K562 (cell line): ENCODE results near the gene FRMD1. TPM values are rescaled to one million over a fixed set of nuclear protein-coding genes. Genes with fewer than 3 reads are reported as not detected.

Experiments
- ATAC-seq: fragments of 200-7000 bp; cut with Tn5 transposase; 3 replicates; pipeline ENCODE4 v1.9.1; 2020; ENCODE audit warnings: moderate library complexity
- BruUV-seq: library from RNA; stranded (reverse); fragments of 400-500 nt; replicated peaks from 2 replicates; lab custom pipeline; 2021; lab: Mats Ljungman, UMichigan
- CTCF ChIA-PET: fragments of 300-600 bp; formaldehyde crosslinking; extraction: SDS; loops from one replicate; lab custom pipeline; 2021; ENCODE audit warnings: low intra/inter-chr PET ratio; lab: Yijun Ruan, JAX
- POLR2A ChIA-PET: fragments of 300-600, 350-650 bp; sonication (Branson Sonifier 250); formaldehyde crosslinking; extraction: SDS; loops from one replicate; lab custom pipeline; 2021; ENCODE audit warnings: antibody characterized with exemption, inconsistent platforms; lab: Yijun Ruan, JAX
- DNase-seq, 4 experiments: peaks; one replicate each; pipeline versions ENCODE4 v3.0.0 to v3.0.0-alpha.2; 2011 to 2018; ENCODE audit warnings: low spot score in 3 of 4, mixed read lengths in 3 of 4; ENCODE audit errors: extremely low read depth in 1 of 4
- FAIRE-seq: peaks from 2 replicates; lab custom pipeline; 2011; peaks lifted over from hg19 to GRCh38; lab: Jason Lieb, UNC
- H2AFZ ChIP-seq: 2 replicates; pipeline ENCODE4 v1.6.0; 2011; ENCODE audit warnings: low read depth, low read length, control low read depth, inconsistent platforms
- H3K27ac ChIP-seq: fragments of 200-600 bp; 3 replicates; pipeline ENCODE4 v1.8.0; 2011; ENCODE audit warnings: low read depth, mild to moderate bottlenecking, control low read depth, inconsistent platforms, low read length, moderate library complexity, mixed read lengths; ENCODE audit errors: extremely low read depth
- H3K27me3 ChIP-seq, 2 experiments: fragments of 300-600 bp in 1 of 2; 2 replicates in 1 of 2; 3 replicates in 1 of 2; pipeline versions ENCODE4 v1.6.0 to v1.8.0; 2011; ENCODE audit warnings: inconsistent platforms in 2 of 2, low read length in 2 of 2, mild to moderate bottlenecking in 1 of 2, mixed read lengths in 1 of 2, moderate library complexity in 1 of 2; ENCODE audit not compliant: control insufficient read depth in 2 of 2, insufficient read depth in 2 of 2
- H3K36me3 ChIP-seq: fragments of 300-600 bp; 3 replicates; pipeline ENCODE4 v1.8.0; 2011; ENCODE audit warnings: mild to moderate bottlenecking, low read length, inconsistent platforms; ENCODE audit not compliant: control insufficient read depth, insufficient read depth
- H3K4me1 ChIP-seq, 2 experiments: fragments of 200-600 bp in 1 of 2; replicated peaks in 1 of 2; 2 replicates in 1 of 2; 3 replicates in 1 of 2; pipeline versions ENCODE4 v1.5.1 to v1.8.0; 2011; ENCODE audit warnings: inconsistent platforms in 2 of 2, low read length in 2 of 2, mild to moderate bottlenecking in 1 of 2, mixed read lengths in 1 of 2, moderate library complexity in 1 of 2; ENCODE audit not compliant: control insufficient read depth in 2 of 2, insufficient read depth in 2 of 2
- H3K4me2 ChIP-seq: 2 replicates; pipeline ENCODE4 v1.6.1; 2011; ENCODE audit warnings: low read length, control low read depth, inconsistent platforms, mixed read lengths; ENCODE audit not compliant: insufficient read depth
- H3K4me3 ChIP-seq: fragments of 200-600 bp; sonication (generic), shearing (Covaris generic); 2 replicates; pipeline ENCODE4 v1.5.1; 2016; ENCODE audit warnings: control low read depth, inconsistent platforms
- H3K79me2 ChIP-seq: fragments of 200-600 bp; 3 replicates; pipeline ENCODE4 v1.8.0; 2011; ENCODE audit warnings: low read length, inconsistent platforms; ENCODE audit not compliant: control insufficient read depth, insufficient read depth
- H3K9ac ChIP-seq, 2 experiments: 2 replicates each; pipeline versions ENCODE4 v1.6.0 to v1.6.1; 2011; ENCODE audit warnings: low read depth in 2 of 2, low read length in 2 of 2, control low read depth in 1 of 2, inconsistent platforms in 1 of 2, mild to moderate bottlenecking in 1 of 2, mixed read lengths in 1 of 2; ENCODE audit not compliant: insufficient read depth in 1 of 2
- H3K9me1 ChIP-seq: one replicate; pipeline ENCODE4 v1.6.0; 2011; ENCODE audit warnings: inconsistent platforms, mild to moderate bottlenecking, low read length, moderate library complexity; ENCODE audit not compliant: control insufficient read depth, insufficient read depth
- H3K9me3 ChIP-seq: replicated peaks from 2 replicates; pipeline ENCODE4 v1.5.1; 2011; ENCODE audit warnings: low read depth, low read length, inconsistent platforms; ENCODE audit not compliant: control insufficient read depth, insufficient read depth
- H4K20me1 ChIP-seq: replicated peaks from 2 replicates; pipeline ENCODE4 v1.6.1; 2011; ENCODE audit warnings: low read length, inconsistent platforms, mixed read lengths; ENCODE audit not compliant: control insufficient read depth, insufficient read depth
- MITF ChIP-seq: IDR thresholded peaks from 2 replicates; pipeline ENCODE4 v1.6.1; 2014; ENCODE audit warnings: antibody characterized with exemption
- RBBP5 ChIP-seq: fragments of 200-600 bp; sonication (generic); IDR thresholded peaks from 2 replicates; pipeline ENCODE4 v1.6.1; 2012; ENCODE audit warnings: borderline replicate concordance, mild to moderate bottlenecking, low read length, control low read depth, inconsistent platforms; ENCODE audit not compliant: insufficient read depth, poor library complexity, severe bottlenecking
- REST ChIP-seq, 2 experiments: fragments of 450-650 bp; formaldehyde crosslinking in 1 of 2; IDR thresholded peaks; 2 replicates each; pipeline versions ENCODE4 v1.4.0 to v1.6.1; 2014 to 2020; ENCODE audit warnings: mild to moderate bottlenecking in 2 of 2, borderline replicate concordance in 1 of 2, low read depth in 1 of 2
- SMC3 ChIP-seq: conservative IDR thresholded peaks from 2 replicates; pipeline ENCODE4 v1.6.1; 2011; ENCODE audit warnings: low read depth, low read length, improper control_type of control experiment; ENCODE audit not compliant: insufficient read depth
- ZNF408 ChIP-seq: fragments of 250-450 bp; sonication (Bioruptor Pico); IDR thresholded peaks from 2 replicates; pipeline ENCODE4 v1.4.0; 2020; ENCODE audit warnings: low read depth, mild to moderate bottlenecking, moderate library complexity
- WGBS: fragments of 100-300 bp; shearing (Covaris generic); methylation state at CpG from one replicate; pipeline ENCODE4 v1.1.6; 2016; ENCODE audit warnings: low coverage, mixed read lengths; ENCODE audit not compliant: insufficient coverage; ENCODE audit errors: missing lambda C conversion rate; 5-methylcytosine and 5-hydroxymethylcytosine counted together
- in situ Hi-C: fragments of 300-500 bp; cut with MboI; formaldehyde crosslinking; loops from 4 replicates; pipeline ENCODE4 v1.15.0; 2018; ENCODE audit warnings: inconsistent platforms, mixed read lengths
- intact Hi-C: fragments of 100-400 bp; cut with micrococcal nuclease; formaldehyde crosslinking; loops from 2 replicates; pipeline ENCODE4 v1.14.2; 2022
- polyA plus RNA-seq, 8 experiments: library from polyadenylated mRNA; depleted of rRNA in 4 of 8; stranded (reverse) in 5 of 8; unstranded in 3 of 8; fragments of >200 nt; fragmentation: Nextera tagmentation in 2 of 8; fragmentation: Illumina TruSeq in 1 of 8; extraction: Ambion mirVana in 2 of 8; extraction: Trizol in 1 of 8; gene quantifications; 2 replicates each; pipeline versions ENCODE4 v1.2.1 to v1.2.3, GENCODE V29; 2011 to 2014; ENCODE audit warnings: inconsistent platforms in 1 of 8, missing spikeins in 1 of 8
- total RNA-seq, 7 experiments: library from RNA; depleted of rRNA in 6 of 7; stranded (reverse); fragments of >200 nt in 6 of 7; fragmentation: Illumina TruSeq in 2 of 7; extraction: Trizol in 2 of 7; gene quantifications; 2 replicates each; pipeline versions ENCODE4 v1.2.1 to v1.2.3, GENCODE V29; 2011 to 2021; ENCODE audit warnings: low replicate concordance in 1 of 7
- TF ChIP-seq, protein P1 (sequence below), 3 experiments: IDR thresholded peaks in 2 of 3; conservative IDR thresholded peaks in 1 of 3; 2 replicates each; pipeline ENCODE4 v1.5.1; 2011 to 2012; ENCODE audit warnings: low read length in 3 of 3, mild to moderate bottlenecking in 3 of 3, control low read depth in 2 of 3, improper control_type of control experiment in 1 of 3, inconsistent platforms in 1 of 3, low read depth in 1 of 3, mixed read lengths in 1 of 3, moderate library complexity in 1 of 3; ENCODE audit not compliant: insufficient read depth in 2 of 3
- TF ChIP-seq, protein P2 (sequence below): fragments of 450-650 bp; formaldehyde crosslinking; IDR thresholded peaks from 2 replicates; pipeline ENCODE4 v1.4.0; 2020; ENCODE audit warnings: mild to moderate bottlenecking, moderate library complexity

Gene FRMD1
- total and polyA plus RNA-seq, 9 of the 15 experiments (the other 6 are each of a cell fraction or from before 2014, with no cell fraction given), result 0.01 to 0.04 (median 0.01) TPM; not detected in 6

- DNase-seq (peak in 2 of 4 experiments; percentile 39 to 47), ATAC-seq (0 out of 3 replicates have a peak, but pooled peaks have one; percentile 45), FAIRE-seq (peak; percentile 55)
- no peak overlapping the region for H2AFZ ChIP-seq
- H3K36me3 ChIP-seq, result no peaks in the 10 kb centered on the region
- no peak overlapping the region for H3K9ac ChIP-seq
- ChIA-PET CTCF (no interaction called here), POLR2A (interaction anchor here (1.3 kb wide), 1 partner anchor 9 kb away, joined by 3 read pairs; no protein-coding TSS in a partner anchor)
- intact Hi-C loops, result no loop called here
- H3K79me2 ChIP-seq, result no peaks in the 10 kb centered on the region
- no peak overlapping the region for H3K4me3 ChIP-seq
- BruUV-seq, result no TSS peak
- in situ Hi-C loops, result no loop called here
- no peaks in the 10 kb centered on the region for H4K20me1 ChIP-seq
- 2% methylated on average over 4 of the region's 4 CpGs for WGBS
- no peak overlapping the region for H3K27ac ChIP-seq
- no peaks in the 10 kb centered on the region for H3K9me3 ChIP-seq
- no peaks in the 10 kb centered on the region; a peak in 2 of 5 replicates for H3K4me1 ChIP-seq
- no peak overlapping the region for H3K4me2 ChIP-seq
- no peaks in the 10 kb centered on the region for H3K9me1 ChIP-seq
- H3K27me3 ChIP-seq, result peaks cover 5 to 40% of the 10 kb centered on the region in 2 experiments; a peak in 3 of 5 replicates
- TF ChIP-seq MITF (no peak), RBBP5 (no peak), SMC3 (peak; percentile 43; the same call in 1 of the 2 replicates), REST (IDR thresholded peaks at IDR 0.05; ENCODE audit: borderline replicate concordance) (peak; percentile 20; the same call in 1 of the 2 replicates), REST (CRISPR knock-in tag; IDR thresholded peaks at IDR 0.05; ENCODE audit: low read depth) (no peak), ZNF408 (CRISPR knock-in tag) (no peak)
- TF ChIP-seq, protein P1, sequence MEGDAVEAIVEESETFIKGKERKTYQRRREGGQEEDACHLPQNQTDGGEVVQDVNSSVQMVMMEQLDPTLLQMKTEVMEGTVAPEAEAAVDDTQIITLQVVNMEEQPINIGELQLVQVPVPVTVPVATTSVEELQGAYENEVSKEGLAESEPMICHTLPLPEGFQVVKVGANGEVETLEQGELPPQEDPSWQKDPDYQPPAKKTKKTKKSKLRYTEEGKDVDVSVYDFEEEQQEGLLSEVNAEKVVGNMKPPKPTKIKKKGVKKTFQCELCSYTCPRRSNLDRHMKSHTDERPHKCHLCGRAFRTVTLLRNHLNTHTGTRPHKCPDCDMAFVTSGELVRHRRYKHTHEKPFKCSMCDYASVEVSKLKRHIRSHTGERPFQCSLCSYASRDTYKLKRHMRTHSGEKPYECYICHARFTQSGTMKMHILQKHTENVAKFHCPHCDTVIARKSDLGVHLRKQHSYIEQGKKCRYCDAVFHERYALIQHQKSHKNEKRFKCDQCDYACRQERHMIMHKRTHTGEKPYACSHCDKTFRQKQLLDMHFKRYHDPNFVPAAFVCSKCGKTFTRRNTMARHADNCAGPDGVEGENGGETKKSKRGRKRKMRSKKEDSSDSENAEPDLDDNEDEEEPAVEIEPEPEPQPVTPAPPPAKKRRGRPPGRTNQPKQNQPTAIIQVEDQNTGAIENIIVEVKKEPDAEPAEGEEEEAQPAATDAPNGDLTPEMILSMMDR (IDR thresholded peaks at IDR 0.05 in 2 of 3, conservative IDR thresholded peaks at IDR 0.05 in 1 of 3; ENCODE audit: insufficient read depth in 2 of 3, low read depth in 1 of 3, low read length in 3 of 3), result peak; percentile 49 to 62 (median 60); a peak in 5 of 6 replicates
- TF ChIP-seq, protein P2, sequence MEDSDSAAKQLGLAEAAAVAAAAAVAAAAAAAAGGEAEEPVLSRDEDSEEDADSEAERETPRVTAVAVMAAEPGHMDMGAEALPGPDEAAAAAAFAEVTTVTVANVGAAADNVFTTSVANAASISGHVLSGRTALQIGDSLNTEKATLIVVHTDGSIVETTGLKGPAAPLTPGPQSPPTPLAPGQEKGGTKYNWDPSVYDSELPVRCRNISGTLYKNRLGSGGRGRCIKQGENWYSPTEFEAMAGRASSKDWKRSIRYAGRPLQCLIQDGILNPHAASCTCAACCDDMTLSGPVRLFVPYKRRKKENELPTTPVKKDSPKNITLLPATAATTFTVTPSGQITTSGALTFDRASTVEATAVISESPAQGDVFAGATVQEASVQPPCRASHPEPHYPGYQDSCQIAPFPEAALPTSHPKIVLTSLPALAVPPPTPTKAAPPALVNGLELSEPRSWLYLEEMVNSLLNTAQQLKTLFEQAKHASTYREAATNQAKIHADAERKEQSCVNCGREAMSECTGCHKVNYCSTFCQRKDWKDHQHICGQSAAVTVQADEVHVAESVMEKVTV (CRISPR knock-in tag), result peak; percentile 33; the same call in 1 of the 2 replicates
These were observed 38.9 kb upstream of the FRMD1 start for GRCh38 chr6:168117942-168118341.
